Sigmoid colon (tissue), 4 donors: ENCODE results near the gene C2CD3.

ENCODE experiments used
- EP300 ChIP-seq, 4 donors: sonication (generic); formaldehyde crosslinking; IDR thresholded peaks; one replicate each; pipeline ENCODE4 v1.6.1; 2017; ENCODE audit warnings: antibody characterized with exemption in 4 of 4
- TF ChIP-seq, protein P1 (sequence below), 4 experiments: fragments of 450-650 bp in 3 of 4; fragments of 200-600 bp in 1 of 4; IDR thresholded peaks; one replicate each; pipeline ENCODE4 v1.5.1; 2016 to 2019; ENCODE audit warnings: antibody characterized with exemption in 4 of 4, mild to moderate bottlenecking in 3 of 4, moderate library complexity in 2 of 4

DNA sequence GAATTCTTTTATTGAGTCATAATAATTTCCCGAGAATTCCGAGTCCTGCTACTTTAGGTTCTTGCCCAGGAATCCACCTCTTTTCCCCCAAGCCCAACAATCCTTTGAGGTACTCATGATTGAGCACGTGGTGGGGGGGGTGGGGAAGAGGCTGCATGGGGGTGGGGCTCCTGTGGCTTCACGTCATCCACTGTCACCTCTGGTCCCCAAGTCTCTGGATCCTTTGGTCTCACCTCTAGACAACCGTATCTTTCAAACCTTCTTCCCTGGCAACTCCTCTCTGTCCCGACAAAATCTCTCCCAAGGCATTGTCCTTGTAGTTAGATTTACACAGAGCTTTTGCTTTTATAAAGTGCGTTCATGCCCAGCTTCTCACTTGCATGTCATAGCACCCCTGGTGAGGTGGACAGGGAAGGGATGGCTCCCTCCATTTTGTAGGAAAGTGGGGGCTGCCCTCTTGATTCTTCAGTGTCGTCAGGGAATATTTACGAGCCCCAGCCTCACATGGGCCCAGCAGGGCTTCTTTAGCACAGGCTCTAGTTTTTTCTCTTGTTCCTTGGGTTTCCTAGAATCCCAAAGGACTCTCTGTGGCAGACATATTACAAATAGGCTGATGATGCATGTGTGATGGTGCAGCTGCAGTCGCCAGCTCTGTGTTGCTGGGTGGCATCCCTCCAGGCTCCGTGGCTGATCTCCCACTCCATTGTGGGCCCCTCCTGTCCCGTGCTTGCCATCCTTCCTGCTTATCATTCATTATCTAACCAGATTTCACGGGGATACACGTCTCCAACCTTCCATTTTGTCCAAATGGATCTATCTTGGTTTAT lies 170.3 kb downstream of the C2CD3 start:
- TF ChIP-seq, protein P1, sequence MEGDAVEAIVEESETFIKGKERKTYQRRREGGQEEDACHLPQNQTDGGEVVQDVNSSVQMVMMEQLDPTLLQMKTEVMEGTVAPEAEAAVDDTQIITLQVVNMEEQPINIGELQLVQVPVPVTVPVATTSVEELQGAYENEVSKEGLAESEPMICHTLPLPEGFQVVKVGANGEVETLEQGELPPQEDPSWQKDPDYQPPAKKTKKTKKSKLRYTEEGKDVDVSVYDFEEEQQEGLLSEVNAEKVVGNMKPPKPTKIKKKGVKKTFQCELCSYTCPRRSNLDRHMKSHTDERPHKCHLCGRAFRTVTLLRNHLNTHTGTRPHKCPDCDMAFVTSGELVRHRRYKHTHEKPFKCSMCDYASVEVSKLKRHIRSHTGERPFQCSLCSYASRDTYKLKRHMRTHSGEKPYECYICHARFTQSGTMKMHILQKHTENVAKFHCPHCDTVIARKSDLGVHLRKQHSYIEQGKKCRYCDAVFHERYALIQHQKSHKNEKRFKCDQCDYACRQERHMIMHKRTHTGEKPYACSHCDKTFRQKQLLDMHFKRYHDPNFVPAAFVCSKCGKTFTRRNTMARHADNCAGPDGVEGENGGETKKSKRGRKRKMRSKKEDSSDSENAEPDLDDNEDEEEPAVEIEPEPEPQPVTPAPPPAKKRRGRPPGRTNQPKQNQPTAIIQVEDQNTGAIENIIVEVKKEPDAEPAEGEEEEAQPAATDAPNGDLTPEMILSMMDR (IDR thresholded peaks at IDR 0.05) = no peak
- TF ChIP-seq EP300 (IDR thresholded peaks at IDR 0.05) = no peak
